CD4-positive, alpha-beta memory T cell (primary cell): ENCODE results near the gene SNX18. TPM values are rescaled to one million over a fixed set of nuclear protein-coding genes. Genes with fewer than 3 reads are reported as not detected.

Experiments used
- CTCF ChIA-PET: fragments of 350-600 bp; sonication (Branson Sonifier 250); formaldehyde crosslinking; loops from one replicate; lab custom pipeline; 2021; ENCODE audit warnings: inconsistent platforms; ENCODE audit not compliant: partially characterized antibody; lab: Charles Lee
- POLR2A ChIA-PET: fragments of 350-600 bp; sonication (Branson Sonifier 250); formaldehyde crosslinking; loops from one replicate; lab custom pipeline; 2021; ENCODE audit not compliant: partially characterized antibody; lab: Charles Lee
- DNase-seq, 5 donors: peaks; one replicate each; pipeline versions ENCODE4 v3.0.0 to v3.0.0-alpha.2; 2020 to 2022; ENCODE audit warnings: mixed read lengths in 1 of 5
- H3K27ac ChIP-seq: one replicate; pipeline ENCODE4 v1.7.0; 2013; ENCODE audit warnings: low read depth, low read length
- H3K27me3 ChIP-seq: 2 replicates; pipeline ENCODE4 v1.7.0; 2013; ENCODE audit warnings: mild to moderate bottlenecking, low read length, moderate library complexity; ENCODE audit not compliant: insufficient read depth
- H3K36me3 ChIP-seq: 2 replicates; pipeline ENCODE4 v1.7.0; 2013; ENCODE audit warnings: mild to moderate bottlenecking, low read length, moderate library complexity; ENCODE audit not compliant: insufficient read depth
- H3K4me1 ChIP-seq: 2 replicates; pipeline ENCODE4 v1.7.0; 2013; ENCODE audit warnings: mild to moderate bottlenecking, low read length, moderate library complexity; ENCODE audit not compliant: insufficient read depth
- H3K4me3 ChIP-seq, 2 donors: one replicate each; pipeline ENCODE4 v1.7.0; 2013; ENCODE audit warnings: low read length in 2 of 2, mild to moderate bottlenecking in 1 of 2
- H3K9me3 ChIP-seq, 2 donors: one replicate each; pipeline ENCODE4 v1.7.0; 2013; ENCODE audit warnings: low read length in 2 of 2, control low read depth in 1 of 2; ENCODE audit not compliant: control insufficient read depth in 1 of 2
- H3K27ac Mint-ChIP-seq, 7 donors: one replicate each; pipeline ENCODE4 v1.8.0; 2020 to 2021; ENCODE audit warnings: mixed read lengths in 7 of 7, mild to moderate bottlenecking in 6 of 7, inconsistent platforms in 3 of 7, moderate library complexity in 3 of 7
- H3K27me3 Mint-ChIP-seq, 2 donors: one replicate each; pipeline ENCODE4 v1.8.0; 2020 to 2021; ENCODE audit warnings: mixed read lengths in 2 of 2
- H3K36me3 Mint-ChIP-seq, 2 donors: one replicate each; pipeline ENCODE4 v1.8.0; 2020 to 2021; ENCODE audit warnings: mixed read lengths in 2 of 2, inconsistent platforms in 1 of 2, mild to moderate bottlenecking in 1 of 2
- H3K4me1 Mint-ChIP-seq, 4 donors: one replicate each; pipeline ENCODE4 v1.8.0; 2020 to 2021; ENCODE audit warnings: mixed read lengths in 4 of 4, mild to moderate bottlenecking in 1 of 4
- H3K4me3 Mint-ChIP-seq, 8 donors: one replicate each; pipeline ENCODE4 v1.8.0; 2020 to 2021; ENCODE audit warnings: mixed read lengths in 8 of 8, mild to moderate bottlenecking in 7 of 8, moderate library complexity in 6 of 8, inconsistent platforms in 3 of 8
- H3K9me3 Mint-ChIP-seq, 8 donors: one replicate each; pipeline ENCODE4 v1.8.0; 2020 to 2021; ENCODE audit warnings: mixed read lengths in 8 of 8, mild to moderate bottlenecking in 5 of 8, inconsistent platforms in 3 of 8, moderate library complexity in 1 of 8
- intact Hi-C: fragments of 100-400 bp; cut with micrococcal nuclease; formaldehyde crosslinking; loops from one replicate; pipeline ENCODE4 v1.15.1; 2023
- polyA plus RNA-seq, 2 donors: library from polyadenylated mRNA; unstranded; fragments of 300-500 nt; fragmentation: Illumina TruSeq; gene quantifications; one replicate each; pipeline ENCODE4 v1.2.3, GENCODE V29; 2021
- total RNA-seq, 2 experiments: library from RNA; stranded (reverse); gene quantifications; one replicate each; pipeline ENCODE4 v1.2.3, GENCODE V29; 2021

Gene SNX18
- total and polyA plus RNA-seq, 4 experiments from 2014 or later: 0.30 to 31.4 (median 15.3) TPM

DNA sequence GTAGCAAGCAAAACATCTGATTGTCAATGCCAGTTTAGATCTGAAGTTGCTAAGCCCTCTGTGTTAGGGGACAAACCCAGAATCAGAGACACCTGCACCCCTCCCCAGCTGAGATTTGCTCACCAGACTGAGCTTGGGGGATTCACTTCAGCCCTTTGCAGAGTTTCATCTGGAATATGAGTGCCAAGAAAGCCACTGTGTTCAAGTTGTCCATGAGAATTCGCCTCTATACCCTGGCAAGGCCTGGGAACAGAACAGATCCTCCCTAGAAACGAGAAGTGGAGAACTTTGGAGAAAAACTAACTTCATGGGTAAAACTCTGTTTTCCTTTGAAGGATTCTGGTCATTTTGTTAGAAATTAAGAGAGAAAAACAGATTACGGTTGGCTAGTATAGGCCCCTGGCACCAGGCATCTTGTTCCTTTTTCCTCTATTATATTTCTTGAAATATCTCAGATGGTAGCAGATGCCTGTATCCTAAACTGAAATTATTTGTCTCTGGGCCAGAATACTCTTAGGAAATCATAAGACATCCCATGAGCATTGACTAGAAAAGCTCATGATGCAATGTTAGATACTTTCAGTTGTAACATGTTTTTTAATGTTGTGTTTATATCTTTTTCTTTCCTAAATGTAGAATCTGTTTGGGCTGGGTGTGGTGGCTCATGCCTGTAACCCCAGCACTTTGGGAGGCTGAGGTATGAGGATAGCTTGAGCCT is 64.4 kb downstream of the SNX18 start:
- H3K27me3 ChIP-seq: no peaks in the 10 kb centered on the region
- H3K4me1 ChIP-seq: no peaks in the 10 kb centered on the region
- no peaks in the 10 kb centered on the region for H3K36me3 ChIP-seq
- H3K27ac ChIP-seq: no peak overlapping the region
- H3K36me3 Mint-ChIP-seq: peaks cover 0 to 3% of the 10 kb centered on the region in 2 donors
- ChIA-PET POLR2A (no interaction called here), CTCF (no interaction called here)
- intact Hi-C loops: no loop called here
- no peaks in the 10 kb centered on the region for H3K27me3 Mint-ChIP-seq
- no peak overlapping the region for H3K4me3 ChIP-seq
- peak overlapping the region in 1 of 7 donors; percentile 43 for H3K27ac Mint-ChIP-seq
- H3K9me3 ChIP-seq: peaks cover 0 to 3% of the 10 kb centered on the region in 2 donors
- peaks cover 3 to 21% (median 10%) of the 10 kb centered on the region in 8 donors for H3K9me3 Mint-ChIP-seq
- H3K4me3 Mint-ChIP-seq: no peak overlapping the region
- peaks cover 0 to 6% (median 5%) of the 10 kb centered on the region in 4 donors for H3K4me1 Mint-ChIP-seq
- DNase-seq: no peak

DNA sequence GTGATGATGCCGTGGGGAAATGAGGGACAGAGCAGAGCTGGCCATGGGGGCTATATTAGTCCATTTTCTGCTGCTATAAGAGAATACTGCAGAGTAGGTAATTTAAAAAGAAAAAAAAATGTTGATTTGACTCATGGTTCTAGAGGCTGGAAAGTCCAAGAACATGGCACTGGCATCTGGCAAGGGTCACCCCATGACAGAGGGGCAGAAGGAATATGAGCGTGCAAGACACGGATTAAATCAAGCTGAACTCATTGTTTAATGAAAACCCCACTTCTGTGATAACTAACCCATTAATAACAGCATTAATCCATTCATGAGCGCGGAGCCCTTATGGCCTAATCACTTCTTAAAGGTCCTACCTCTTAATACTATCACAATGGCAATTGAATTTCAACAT is 68.8 kb downstream of the SNX18 start:
- Mint-ChIP-seq H3K36me3 (peaks cover 0 to 3% of the 10 kb centered on the region in 2 donors), H3K27ac (no peak overlapping the region), H3K27me3 (no peaks in the 10 kb centered on the region), H3K4me3 (no peak overlapping the region), H3K9me3 (peaks cover 3 to 26% (median 13%) of the 10 kb centered on the region in 8 donors), H3K4me1 (no peaks in the 10 kb centered on the region)
- Histone ChIP-seq H3K4me1 (no peaks in the 10 kb centered on the region), H3K27me3 (no peaks in the 10 kb centered on the region), H3K4me3 (no peak overlapping the region), H3K36me3 (no peaks in the 10 kb centered on the region), H3K27ac (no peak overlapping the region), H3K9me3 (peaks cover 0 to 3% of the 10 kb centered on the region in 2 donors)
- intact Hi-C loops: no loop called here
- CTCF ChIA-PET: no interaction called here
- POLR2A ChIA-PET: interaction anchor here (0.6 kb wide), 1 partner anchor 955 kb away, joined by 3 read pairs; no protein-coding TSS in a partner anchor
- DNase-seq: no peak

DNA sequence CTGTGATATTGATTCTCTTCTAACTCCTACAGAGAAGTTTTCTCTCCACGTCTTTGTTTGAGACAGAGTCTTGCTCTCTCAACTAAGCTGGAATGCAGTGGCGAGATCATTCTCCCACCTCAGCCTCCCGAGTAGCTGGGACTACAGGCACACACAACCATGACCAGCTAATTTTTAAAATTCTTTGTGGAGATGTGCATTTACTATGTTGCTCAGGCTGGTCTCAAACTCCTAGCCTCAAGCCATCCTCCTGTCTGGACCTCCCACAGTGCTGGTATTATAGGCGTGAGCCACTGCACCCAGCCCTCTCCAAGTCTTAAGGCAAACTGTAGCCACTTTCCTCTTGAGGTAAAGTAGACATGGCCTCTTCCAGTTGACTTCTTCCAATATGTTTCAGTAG is 72.2 kb downstream of the SNX18 start:
- H3K4me1 Mint-ChIP-seq: no peaks in the 10 kb centered on the region
- Histone ChIP-seq H3K4me1 (no peaks in the 10 kb centered on the region), H3K9me3 (peaks cover 0 to 3% of the 10 kb centered on the region in 2 donors), H3K27ac (no peak overlapping the region), H3K27me3 (no peaks in the 10 kb centered on the region), H3K36me3 (no peaks in the 10 kb centered on the region), H3K4me3 (no peak overlapping the region)
- H3K9me3 Mint-ChIP-seq: peaks cover 3 to 23% (median 13%) of the 10 kb centered on the region in 8 donors
- CTCF ChIA-PET: interaction anchor here (0.7 to 1.1 kb wide), 2 partner anchors 94 to 576 kb away, joined by 3 to 5 read pairs; no protein-coding TSS in a partner anchor
- no peak for DNase-seq
- POLR2A ChIA-PET: no interaction called here
- peaks cover 0 to 3% of the 10 kb centered on the region in 2 donors for H3K36me3 Mint-ChIP-seq
- H3K27me3 Mint-ChIP-seq: no peaks in the 10 kb centered on the region
- H3K27ac Mint-ChIP-seq: no peak overlapping the region
- H3K4me3 Mint-ChIP-seq: no peak overlapping the region
- intact Hi-C loops: no loop called here

DNA sequence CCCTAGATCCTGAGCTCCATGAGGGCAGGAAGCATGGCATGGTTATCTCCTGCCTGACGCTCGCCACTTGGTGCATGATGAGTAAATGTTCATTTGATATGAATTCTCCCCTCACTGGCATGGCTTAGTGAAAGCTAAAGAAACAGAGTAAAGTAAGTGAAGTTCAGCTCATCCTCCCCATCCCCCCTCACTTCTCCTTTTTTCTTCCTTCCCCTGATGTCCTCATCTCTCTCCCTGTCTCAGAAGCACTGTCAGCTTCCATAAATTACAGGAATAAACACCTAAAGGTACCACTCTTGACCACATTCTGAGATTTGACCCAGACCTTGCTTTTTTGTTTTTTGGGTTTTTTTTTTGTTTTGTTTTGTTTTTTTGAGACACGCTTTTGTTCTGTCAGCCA is 73.3 kb downstream of the SNX18 start:
- peak overlapping the region in 1 of 7 donors; percentile 66 for H3K27ac Mint-ChIP-seq
- Histone ChIP-seq H3K27ac (no peak overlapping the region), H3K4me1 (no peaks in the 10 kb centered on the region), H3K9me3 (peaks cover 0 to 3% of the 10 kb centered on the region in 2 donors), H3K27me3 (no peaks in the 10 kb centered on the region), H3K36me3 (no peaks in the 10 kb centered on the region), H3K4me3 (no peak overlapping the region)
- POLR2A ChIA-PET: interaction anchor here (0.9 to 2.7 kb wide), 2 partner anchors 56 to 154 kb away, joined by 4 to 9 read pairs; no protein-coding TSS in a partner anchor
- no peaks in the 10 kb centered on the region for H3K4me1 Mint-ChIP-seq
- DNase-seq: no peak
- H3K27me3 Mint-ChIP-seq: no peaks in the 10 kb centered on the region
- intact Hi-C loops: no loop called here
- peaks cover 3 to 16% (median 8%) of the 10 kb centered on the region in 8 donors for H3K9me3 Mint-ChIP-seq
- no peak overlapping the region for H3K4me3 Mint-ChIP-seq
- H3K36me3 Mint-ChIP-seq: peaks cover 0 to 3% of the 10 kb centered on the region in 2 donors
- CTCF ChIA-PET: interaction anchor here (1.7 kb wide), 1 partner anchor 14 kb away, joined by 4 read pairs; no protein-coding TSS in a partner anchor

DNA sequence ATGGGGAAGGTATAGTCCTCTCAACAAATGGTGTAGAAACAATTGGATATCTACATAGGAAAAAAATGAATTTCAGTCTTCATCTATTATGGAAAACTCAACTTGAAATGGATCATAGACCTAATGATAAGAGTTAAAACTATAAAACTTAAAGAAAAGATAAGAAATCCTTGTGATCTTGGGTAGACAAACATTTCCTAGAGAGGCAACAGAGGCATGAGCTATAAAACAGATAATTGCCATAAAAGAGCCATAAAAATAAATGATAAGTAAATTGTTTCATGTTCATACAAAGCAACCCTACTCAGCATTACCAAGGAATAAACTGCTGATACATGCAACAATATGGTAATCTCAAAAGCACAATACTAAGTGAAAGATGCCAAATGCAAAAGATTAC is 76.2 kb downstream of the SNX18 start:
- H3K4me3 ChIP-seq: no peak overlapping the region
- no peak overlapping the region for H3K27ac Mint-ChIP-seq
- H3K4me3 Mint-ChIP-seq: no peak overlapping the region
- no peak for DNase-seq
- no peaks in the 10 kb centered on the region for H3K4me1 Mint-ChIP-seq
- intact Hi-C loops: no loop called here
- no peak overlapping the region for H3K27ac ChIP-seq
- ChIA-PET POLR2A (no interaction called here), CTCF (no interaction called here)
- peaks cover 3 to 21% (median 17%) of the 10 kb centered on the region in 8 donors for H3K9me3 Mint-ChIP-seq
- no peaks in the 10 kb centered on the region for H3K36me3 ChIP-seq
- no peaks in the 10 kb centered on the region for H3K4me1 ChIP-seq
- H3K27me3 ChIP-seq: no peaks in the 10 kb centered on the region
- peaks cover 6 to 14% of the 10 kb centered on the region in 2 donors for H3K36me3 Mint-ChIP-seq
- no peaks in the 10 kb centered on the region for H3K9me3 ChIP-seq
- peaks cover 0 to 2% of the 10 kb centered on the region in 2 donors for H3K27me3 Mint-ChIP-seq

DNA sequence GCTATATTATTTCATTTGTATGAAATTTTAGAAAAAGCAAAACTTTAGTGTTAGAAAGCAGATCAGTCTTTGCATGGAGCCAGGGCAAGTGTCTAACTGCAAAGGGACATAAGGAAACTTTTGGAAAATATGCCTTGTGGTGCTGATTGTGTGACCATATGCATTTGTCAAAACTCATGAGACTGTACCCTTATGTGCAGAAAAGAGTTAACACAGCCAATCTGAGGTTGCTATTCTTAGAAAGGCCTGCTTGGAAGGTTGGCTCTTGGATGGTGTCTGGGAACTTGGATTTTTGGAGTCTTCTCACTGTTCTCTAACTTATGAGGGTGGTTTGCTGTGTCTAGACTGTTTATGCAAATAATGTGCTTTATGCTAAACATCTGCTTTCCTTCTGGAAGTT is 76.6 kb downstream of the SNX18 start:
- intact Hi-C loops: no loop called here
- no peaks in the 10 kb centered on the region for H3K9me3 ChIP-seq
- peaks cover 6 to 14% of the 10 kb centered on the region in 2 donors for H3K36me3 Mint-ChIP-seq
- no peak overlapping the region for H3K27ac ChIP-seq
- ChIA-PET POLR2A (no interaction called here), CTCF (no interaction called here)
- no peak overlapping the region for H3K27ac Mint-ChIP-seq
- DNase-seq: no peak
- H3K36me3 ChIP-seq: no peaks in the 10 kb centered on the region
- H3K4me3 Mint-ChIP-seq: no peak overlapping the region
- no peaks in the 10 kb centered on the region for H3K27me3 ChIP-seq
- H3K4me1 ChIP-seq: no peaks in the 10 kb centered on the region
- no peaks in the 10 kb centered on the region for H3K4me1 Mint-ChIP-seq
- H3K9me3 Mint-ChIP-seq: peaks cover 3 to 23% (median 20%) of the 10 kb centered on the region in 8 donors
- peaks cover 0 to 2% of the 10 kb centered on the region in 2 donors for H3K27me3 Mint-ChIP-seq
- H3K4me3 ChIP-seq: no peak overlapping the region

DNA sequence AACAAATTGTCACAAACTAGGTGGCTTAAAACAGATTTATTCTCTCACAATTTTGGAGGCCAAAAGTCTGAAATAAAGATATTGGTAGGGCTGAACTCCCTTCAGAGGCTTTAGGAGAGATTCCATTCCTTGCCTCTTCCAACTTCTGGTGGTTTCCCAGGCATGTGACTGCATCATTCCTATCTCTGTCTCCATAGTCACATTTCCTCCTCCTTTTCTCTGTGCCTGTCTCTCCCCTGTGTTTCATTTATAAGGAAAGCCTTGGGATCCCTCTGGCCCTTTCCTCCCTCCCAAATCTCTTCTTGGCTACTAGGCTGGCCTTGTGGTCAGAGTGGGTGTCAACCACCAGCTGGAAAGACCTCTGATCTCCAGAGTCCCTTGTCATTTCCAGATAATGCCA is 78.2 kb downstream of the SNX18 start:
- ChIA-PET CTCF (no interaction called here), POLR2A (no interaction called here)
- H3K27me3 ChIP-seq: no peaks in the 10 kb centered on the region
- Mint-ChIP-seq H3K4me1 (no peaks in the 10 kb centered on the region), H3K27ac (no peak overlapping the region), H3K4me3 (no peak overlapping the region), H3K9me3 (peaks cover 8 to 29% (median 20%) of the 10 kb centered on the region in 8 donors), H3K27me3 (peaks cover 0 to 2% of the 10 kb centered on the region in 2 donors), H3K36me3 (peaks cover 6 to 14% of the 10 kb centered on the region in 2 donors)
- no peak overlapping the region for H3K4me3 ChIP-seq
- no peaks in the 10 kb centered on the region for H3K9me3 ChIP-seq
- no peaks in the 10 kb centered on the region for H3K4me1 ChIP-seq
- no peak overlapping the region for H3K27ac ChIP-seq
- H3K36me3 ChIP-seq: no peaks in the 10 kb centered on the region
- DNase-seq: no peak
- intact Hi-C loops: no loop called here
